Measurements from ENCODE around the gene LRRC8A. TPM values are rescaled to one million over a fixed set of nuclear protein-coding genes. Genes with fewer than 3 reads are reported as not detected.
"Not testable (repeated sequence)": the region's sequence is repeated elsewhere in the genome, so short reads cannot be mapped to it uniquely, and the experiment has no call there.

The LRRC8A gene
- total and polyA plus RNA-seq, 5 donors = 22.5 to 49.8 (median 28.0) TPM

DNA sequence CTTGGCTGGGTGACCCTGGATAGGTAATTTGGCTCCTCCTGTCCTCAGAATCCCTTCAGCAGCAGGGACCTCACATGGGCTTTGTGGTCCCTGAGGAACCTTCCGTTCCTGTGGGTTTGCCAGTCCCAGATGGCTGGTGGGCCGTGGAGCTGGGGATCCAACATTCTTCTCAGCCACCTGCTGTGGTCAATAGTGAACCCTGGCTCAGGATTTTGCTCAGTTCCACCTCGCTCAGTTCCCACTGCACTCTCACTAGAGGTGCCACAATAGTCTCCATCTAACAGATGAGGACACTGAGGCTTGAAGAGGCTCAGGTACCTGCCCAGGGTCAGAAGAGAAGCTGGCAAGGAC, 35.3 kb upstream of the LRRC8A start:
- intact Hi-C loops (cut with DNase I) = no loop called here
- H3K9me3 ChIP-seq (ENCODE audit: control insufficient read depth, low read length) = no peaks in the 10 kb centered on the region
- no peaks in the 10 kb centered on the region for H3K4me1 ChIP-seq (ENCODE audit: control insufficient read depth, insufficient read depth, low read length)
- H3K27me3 ChIP-seq (ENCODE audit: control insufficient read depth, insufficient read depth) = no peaks in the 10 kb centered on the region
- WGBS = 93% methylated on average over 3 of the region's 3 CpGs
- no peak overlapping the region for H3K27ac ChIP-seq (ENCODE audit: low read length)
- H3K4me3 ChIP-seq (ENCODE audit: low read length) = no peak overlapping the region
- no peak for DNase-seq
- no peak for ATAC-seq

DNA sequence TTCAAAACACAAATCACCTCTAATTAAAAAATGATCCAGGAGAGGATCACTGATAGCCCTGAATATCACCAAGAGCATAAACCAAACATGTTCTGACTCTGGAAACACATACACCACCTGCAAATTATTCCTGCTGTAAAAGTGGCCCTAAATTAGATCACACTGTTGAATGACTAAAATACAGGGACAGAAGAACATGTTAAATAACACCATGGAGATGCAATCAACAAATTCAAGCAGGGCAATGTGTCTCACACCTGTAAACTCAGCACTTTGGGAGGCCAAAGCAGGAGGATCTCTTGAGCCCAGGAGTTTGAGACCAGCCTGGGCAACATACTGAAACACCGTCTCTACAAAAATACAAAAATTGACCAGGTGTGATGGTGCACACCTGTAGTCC, 34.1 kb upstream of the LRRC8A start:
- Histone ChIP-seq H3K9me3 (ENCODE audit: control insufficient read depth, low read length) (no peaks in the 10 kb centered on the region), H3K4me1 (ENCODE audit: control insufficient read depth, insufficient read depth, low read length) (no peaks in the 10 kb centered on the region), H3K27ac (ENCODE audit: low read length) (no peak overlapping the region), H3K27me3 (ENCODE audit: control insufficient read depth, insufficient read depth) (no peaks in the 10 kb centered on the region), H3K4me3 (ENCODE audit: low read length) (no peak overlapping the region)
- intact Hi-C loops (cut with DNase I) = no loop called here
- ATAC-seq = no peak
- WGBS = 100% methylated on average over 1 of the region's 1 CpG
- DNase-seq = no peak

GRCh38 chr9:128851024-128851423, 30.9 kb upstream of the LRRC8A start:
- H3K9me3 ChIP-seq (ENCODE audit: control insufficient read depth, low read length); ATAC-seq; H3K27ac ChIP-seq (ENCODE audit: low read length); H3K4me1 ChIP-seq (ENCODE audit: control insufficient read depth, insufficient read depth, low read length); intact Hi-C loops (cut with DNase I); DNase-seq; H3K4me3 ChIP-seq (ENCODE audit: low read length); H3K27me3 ChIP-seq (ENCODE audit: control insufficient read depth, insufficient read depth): not testable (repeated sequence)
- WGBS = 92% methylated on average over 10 of the region's 10 CpGs

- H3K9me3 ChIP-seq (ENCODE audit: control insufficient read depth, low read length); intact Hi-C loops (cut with DNase I); DNase-seq; ATAC-seq; H3K27ac ChIP-seq (ENCODE audit: low read length); H3K27me3 ChIP-seq (ENCODE audit: control insufficient read depth, insufficient read depth); H3K4me3 ChIP-seq (ENCODE audit: low read length); H3K4me1 ChIP-seq (ENCODE audit: control insufficient read depth, insufficient read depth, low read length): not testable (repeated sequence)
- 79% methylated on average over 10 of the region's 10 CpGs for WGBS
Measured at GRCh38 chr9:128851779-128852600, 29.9 kb upstream of the LRRC8A start.

GRCh38 chr9:128852646-128853045, 29.3 kb upstream of the LRRC8A start:
- H3K27me3 ChIP-seq (ENCODE audit: control insufficient read depth, insufficient read depth); H3K4me1 ChIP-seq (ENCODE audit: control insufficient read depth, insufficient read depth, low read length); H3K4me3 ChIP-seq (ENCODE audit: low read length); DNase-seq; H3K27ac ChIP-seq (ENCODE audit: low read length); intact Hi-C loops (cut with DNase I); ATAC-seq; H3K9me3 ChIP-seq (ENCODE audit: control insufficient read depth, low read length): not testable (repeated sequence)
- WGBS = 89% methylated on average over 2 of the region's 2 CpGs

DNA sequence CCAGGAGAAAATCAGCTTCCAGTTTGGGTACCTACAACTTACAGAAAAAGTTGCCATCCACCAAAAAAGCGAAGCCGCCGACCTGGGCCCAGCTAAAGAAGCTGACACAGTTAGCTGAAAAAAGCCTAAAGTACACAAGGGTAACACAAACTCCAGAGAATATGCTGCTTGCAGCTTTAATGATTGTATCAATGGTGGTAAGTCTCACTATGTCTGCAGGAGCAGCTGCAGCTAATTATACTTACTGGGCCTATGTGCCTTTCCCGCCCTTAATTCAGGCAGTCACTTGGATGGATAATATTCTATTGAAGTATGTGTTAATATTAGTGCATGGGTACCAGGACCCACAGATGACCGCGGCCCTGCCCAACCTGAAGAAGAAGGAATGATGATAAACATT, 27.5 kb upstream of the LRRC8A start:
- H3K27me3 ChIP-seq (ENCODE audit: control insufficient read depth, insufficient read depth); DNase-seq; H3K4me1 ChIP-seq (ENCODE audit: control insufficient read depth, insufficient read depth, low read length); H3K27ac ChIP-seq (ENCODE audit: low read length); H3K4me3 ChIP-seq (ENCODE audit: low read length); intact Hi-C loops (cut with DNase I); ATAC-seq; H3K9me3 ChIP-seq (ENCODE audit: control insufficient read depth, low read length): not testable (repeated sequence)
- WGBS = 95% methylated on average over 6 of the region's 6 CpGs

GRCh38 chr9:128858476-128858875, 23.5 kb upstream of the LRRC8A start:
- H3K9me3 ChIP-seq (ENCODE audit: control insufficient read depth, low read length); H3K27ac ChIP-seq (ENCODE audit: low read length); DNase-seq; intact Hi-C loops (cut with DNase I); H3K4me1 ChIP-seq (ENCODE audit: control insufficient read depth, insufficient read depth, low read length); ATAC-seq; H3K4me3 ChIP-seq (ENCODE audit: low read length); H3K27me3 ChIP-seq (ENCODE audit: control insufficient read depth, insufficient read depth): not testable (repeated sequence)
- WGBS = 94% methylated on average over 7 of the region's 7 CpGs

GRCh38 chr9:128860937-128861336, 21.0 kb upstream of the LRRC8A start:
- Histone ChIP-seq H3K4me3 (ENCODE audit: low read length) (no peak overlapping the region), H3K4me1 (ENCODE audit: control insufficient read depth, insufficient read depth, low read length) (no peaks in the 10 kb centered on the region), H3K9me3 (ENCODE audit: control insufficient read depth, low read length) (no peaks in the 10 kb centered on the region), H3K27me3 (ENCODE audit: control insufficient read depth, insufficient read depth) (no peaks in the 10 kb centered on the region), H3K27ac (ENCODE audit: low read length) (no peak overlapping the region)
- 81% methylated on average over 5 of the region's 5 CpGs for WGBS
- DNase-seq (no peak), ATAC-seq (no peak)
- intact Hi-C loops (cut with DNase I) = loop anchor here in 2 of 4 donors (5.0 kb wide), 1 partner anchor 66 kb away; no protein-coding TSS in a partner anchor

DNA sequence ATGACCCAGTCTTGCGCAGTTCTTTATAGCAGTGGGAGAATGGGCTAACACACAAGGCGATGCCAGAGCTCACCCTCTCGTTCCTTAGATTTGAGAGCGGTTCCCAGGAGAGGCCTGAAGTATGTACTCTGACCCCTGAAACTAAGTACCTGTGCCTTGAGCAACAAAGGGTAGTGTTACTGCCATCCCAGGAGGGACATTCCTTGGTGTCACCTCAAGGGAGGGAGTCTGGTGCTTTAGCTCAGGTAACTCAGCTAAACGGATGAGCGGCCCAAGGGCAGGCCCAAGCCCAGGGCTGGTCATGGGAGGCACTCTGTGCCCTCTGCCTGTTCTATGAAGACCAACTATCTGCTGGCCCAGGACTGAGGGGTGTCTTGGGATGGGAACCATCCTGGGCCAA, 20.4 kb upstream of the LRRC8A start:
- no peaks in the 10 kb centered on the region for H3K4me1 ChIP-seq (ENCODE audit: control insufficient read depth, insufficient read depth, low read length)
- no peak overlapping the region for H3K4me3 ChIP-seq (ENCODE audit: low read length)
- H3K27ac ChIP-seq (ENCODE audit: low read length) = no peak overlapping the region
- DNase-seq = no peak
- 79% methylated on average over 6 of the region's 6 CpGs for WGBS
- ATAC-seq = peak in 1 of 2 donors; percentile 27
- no peaks in the 10 kb centered on the region for H3K9me3 ChIP-seq (ENCODE audit: control insufficient read depth, low read length)
- intact Hi-C loops (cut with DNase I) = loop anchor here in 2 of 4 donors (5.0 kb wide), 1 partner anchor 66 kb away; no protein-coding TSS in a partner anchor
- no peaks in the 10 kb centered on the region for H3K27me3 ChIP-seq (ENCODE audit: control insufficient read depth, insufficient read depth)

- intact Hi-C loops (cut with DNase I) = loop anchor here (2.0 to 5.0 kb wide), 2 partner anchors 65 to 66 kb away; no protein-coding TSS in a partner anchor
- H3K4me1 ChIP-seq (ENCODE audit: control insufficient read depth, insufficient read depth, low read length) = no peaks in the 10 kb centered on the region
- ATAC-seq (peak in 1 of 2 donors; percentile 40), DNase-seq (no peak)
- no peaks in the 10 kb centered on the region for H3K27me3 ChIP-seq (ENCODE audit: control insufficient read depth, insufficient read depth)
- no peak overlapping the region for H3K27ac ChIP-seq (ENCODE audit: low read length)
- no peaks in the 10 kb centered on the region for H3K9me3 ChIP-seq (ENCODE audit: control insufficient read depth, low read length)
- no peak overlapping the region for H3K4me3 ChIP-seq (ENCODE audit: low read length)
- WGBS = 82% methylated on average over 6 of the region's 6 CpGs
Measured at GRCh38 chr9:128862401-128862851, 19.5 kb upstream of the LRRC8A start.

DNA sequence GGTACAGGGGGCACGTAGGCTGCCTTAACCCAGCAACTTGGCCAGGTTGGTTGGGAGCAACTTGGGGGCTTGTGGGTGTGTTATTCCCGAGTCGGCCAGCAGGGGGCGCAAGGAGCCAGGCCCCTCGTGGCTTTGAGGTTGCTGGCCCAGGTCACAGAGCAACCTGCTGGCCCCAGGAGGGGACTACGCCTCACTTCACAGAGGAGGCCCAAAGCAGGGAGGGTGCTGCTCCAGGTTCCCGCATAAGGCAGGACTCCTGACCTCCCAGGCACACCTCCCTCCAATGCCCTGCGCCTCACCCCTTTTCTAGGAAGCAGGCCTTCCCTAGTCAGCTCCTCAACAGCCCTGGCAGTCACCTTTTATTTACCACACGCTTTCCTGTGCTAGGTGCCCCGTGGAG, 18.3 kb upstream of the LRRC8A start:
- Histone ChIP-seq H3K4me1 (ENCODE audit: control insufficient read depth, insufficient read depth, low read length) (no peaks in the 10 kb centered on the region), H3K4me3 (ENCODE audit: low read length) (no peak overlapping the region), H3K27ac (ENCODE audit: low read length) (no peak overlapping the region), H3K27me3 (ENCODE audit: control insufficient read depth, insufficient read depth) (no peaks in the 10 kb centered on the region), H3K9me3 (ENCODE audit: control insufficient read depth, low read length) (no peaks in the 10 kb centered on the region)
- 23% methylated on average over 10 of the region's 10 CpGs for WGBS
- DNase-seq (peak; percentile 73 to 90 (median 89)), ATAC-seq (peak; percentile 79 to 89)
- intact Hi-C loops (cut with DNase I) = loop anchor here (2.0 to 5.0 kb wide), 2 partner anchors 64 to 65 kb away; no protein-coding TSS in a partner anchor

All from right cardiac atrium (tissue), 5 donors.